Measurements from ENCODE around the gene RNF207. TPM values are rescaled to one million over a fixed set of nuclear protein-coding genes. Genes with fewer than 3 reads are reported as not detected.

The RNF207 gene
- total RNA-seq, 6 experiments from 2014 or later: 8.4 to 20.5 (median 14.4) TPM

GRCh38 chr1:6167391-6168303 lies 38.3 kb upstream of the RNF207 start:
- TF ChIP-seq CTCF (IDR thresholded peaks at IDR 0.05): no peak
- no peak for TF ChIP-seq POLR2A (IDR thresholded peaks at IDR 0.05)
- ATAC-seq (peak; percentile 30 to 65 (median 34)), DNase-seq (no peak)
- no peaks in the 10 kb centered on the region for H3K9me3 ChIP-seq
- intact Hi-C loops (cut with DNase I): no loop called here
- H3K27me3 ChIP-seq: no peaks in the 10 kb centered on the region
- no peak overlapping the region for H3K27ac ChIP-seq
- H3K4me1 ChIP-seq: no peaks in the 10 kb centered on the region
- 54% methylated on average over 28 of the region's 34 CpGs for WGBS (ENCODE audit: insufficient coverage, low coverage, low lambda C conversion rate, missing lambda C conversion rate)
- no peak overlapping the region for H3K4me3 ChIP-seq
- no peaks in the 10 kb centered on the region for H3K36me3 ChIP-seq

DNA sequence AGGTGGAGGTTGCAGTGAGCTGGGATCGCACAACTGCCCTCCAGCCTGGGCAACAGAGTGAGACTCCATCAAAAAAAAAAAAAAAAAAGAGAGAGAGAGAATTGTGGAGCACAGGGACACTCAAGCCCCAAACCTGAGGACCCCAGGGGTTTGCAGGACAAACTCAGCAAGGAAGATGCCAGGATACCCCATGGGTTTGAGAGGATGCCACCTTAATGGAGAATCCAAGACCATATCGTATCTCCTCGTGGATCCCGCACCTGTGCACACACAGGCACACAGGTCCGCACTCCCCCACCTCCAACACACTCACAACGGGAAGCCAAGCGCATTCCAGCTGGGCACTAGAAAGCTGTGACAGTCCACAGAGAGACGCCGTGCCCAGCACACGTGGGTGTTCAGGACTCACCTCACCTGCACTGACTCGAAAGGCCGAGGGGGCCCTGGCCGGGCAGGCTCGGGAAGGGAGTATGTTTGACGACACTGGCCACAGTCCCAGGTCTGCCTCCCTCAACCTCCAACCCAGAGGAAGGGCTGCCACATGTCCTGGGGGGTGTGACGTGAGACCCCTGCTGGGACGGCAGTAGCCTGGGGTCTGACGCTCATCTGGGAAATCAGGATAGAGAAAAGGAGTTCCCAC lies 36.9 kb upstream of the RNF207 start:
- ATAC-seq (no peak), DNase-seq (no peak)
- Histone ChIP-seq H3K27me3 (no peaks in the 10 kb centered on the region), H3K36me3 (no peaks in the 10 kb centered on the region), H3K9me3 (no peaks in the 10 kb centered on the region), H3K4me3 (no peak overlapping the region), H3K27ac (no peak overlapping the region), H3K4me1 (no peaks in the 10 kb centered on the region)
- 52% methylated on average over 8 of the region's 18 CpGs for WGBS (ENCODE audit: insufficient coverage, low coverage, low lambda C conversion rate, missing lambda C conversion rate)
- TF ChIP-seq POLR2A (IDR thresholded peaks at IDR 0.05): no peak
- TF ChIP-seq CTCF (IDR thresholded peaks at IDR 0.05): no peak
- intact Hi-C loops (cut with DNase I): no loop called here

- Histone ChIP-seq H3K27ac (no peak overlapping the region), H3K4me3 (no peak overlapping the region), H3K36me3 (no peaks in the 10 kb centered on the region), H3K27me3 (no peaks in the 10 kb centered on the region), H3K9me3 (no peaks in the 10 kb centered on the region), H3K4me1 (no peaks in the 10 kb centered on the region)
- DNase-seq: no peak
- 20% methylated on average over 1 of the region's 16 CpGs for WGBS (ENCODE audit: insufficient coverage, low coverage, low lambda C conversion rate, missing lambda C conversion rate)
- TF ChIP-seq POLR2A (IDR thresholded peaks at IDR 0.05) (no peak), CTCF (IDR thresholded peaks at IDR 0.05) (no peak)
- no peak for ATAC-seq
- intact Hi-C loops (cut with DNase I): no loop called here
These were observed 35.7 kb upstream of the RNF207 start for GRCh38 chr1:6170116-6170741.

DNA sequence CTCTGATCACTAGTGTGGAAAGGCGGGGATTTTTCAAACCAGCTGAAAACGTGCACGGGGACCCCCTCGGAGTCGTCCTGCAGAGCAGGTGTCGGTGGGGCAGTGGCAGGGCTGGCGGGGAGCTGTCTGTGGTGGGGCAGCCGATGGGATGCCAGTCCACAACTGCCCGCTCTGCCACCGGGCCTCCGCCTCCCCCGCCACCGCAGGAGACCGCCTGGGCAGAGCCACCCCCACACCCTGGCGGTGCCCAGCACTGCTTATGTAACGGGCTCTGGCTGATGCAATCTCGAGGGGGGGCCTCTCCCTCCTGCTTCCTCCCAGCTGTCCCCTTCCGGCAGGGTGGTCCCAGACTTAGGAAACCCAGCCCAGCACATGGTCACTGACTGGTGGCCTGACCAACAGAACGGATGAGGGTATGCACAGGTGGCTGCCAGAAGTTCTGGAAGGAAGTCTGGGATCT lies 35.1 kb upstream of the RNF207 start:
- no peaks in the 10 kb centered on the region for H3K4me1 ChIP-seq
- 14% methylated on average over 1 of the region's 19 CpGs for WGBS (ENCODE audit: insufficient coverage, low coverage, low lambda C conversion rate, missing lambda C conversion rate)
- DNase-seq (no peak), ATAC-seq (no peak)
- intact Hi-C loops (cut with DNase I): no loop called here
- no peaks in the 10 kb centered on the region for H3K36me3 ChIP-seq
- H3K27me3 ChIP-seq: no peaks in the 10 kb centered on the region
- TF ChIP-seq POLR2A (IDR thresholded peaks at IDR 0.05): no peak
- no peak for TF ChIP-seq CTCF (IDR thresholded peaks at IDR 0.05)
- H3K9me3 ChIP-seq: no peaks in the 10 kb centered on the region
- no peak overlapping the region for H3K27ac ChIP-seq
- H3K4me3 ChIP-seq: no peak overlapping the region
